OCI-LY3 (cell line): ENCODE results near the gene MGMT.

ENCODE experiments used
- H2AFZ ChIP-seq: fragments of 200-600, 300-600 bp; shearing (Covaris generic); 2 replicates; pipeline ENCODE4 v1.6.0; 2014; ENCODE audit warnings: antibody characterized with exemption, low read depth, low read length
- H3K27ac ChIP-seq: fragments of 200-600, 300-600 bp; sonication (generic); 2 replicates; pipeline ENCODE4 v1.5.1; 2014; ENCODE audit warnings: mild to moderate bottlenecking, low read length, moderate library complexity, mixed read lengths
- H3K27me3 ChIP-seq: fragments of 200-600, 300-600 bp; sonication (generic); 2 replicates; pipeline ENCODE4 v1.6.1; 2014; ENCODE audit warnings: low read depth, low read length, mixed read lengths
- H3K36me3 ChIP-seq: fragments of 200-600, 300-600 bp; sonication (generic); replicated peaks from 2 replicates; pipeline ENCODE3; 2014; ENCODE audit warnings: low read depth, low read length, mixed read lengths
- H3K4me1 ChIP-seq: fragments of 300-600, 200-600 bp; sonication (generic); 2 replicates; pipeline ENCODE4 v1.6.1; 2014; ENCODE audit warnings: low read length, mixed read lengths
- H3K4me2 ChIP-seq: fragments of 200-600, 300-600 bp; sonication (generic); 2 replicates; pipeline ENCODE4 v1.6.1; 2014; ENCODE audit warnings: low read length, mixed read lengths
- H3K4me3 ChIP-seq: fragments of 300-600, 200-600 bp; sonication (generic); 2 replicates; pipeline ENCODE4 v1.5.1; 2014; ENCODE audit warnings: antibody characterized with exemption, mild to moderate bottlenecking, low read length, moderate library complexity
- H3K79me2 ChIP-seq: fragments of 300-600, 200-600 bp; shearing (Covaris generic); 2 replicates; pipeline ENCODE4 v1.6.1; 2014; ENCODE audit warnings: mild to moderate bottlenecking, low read length, mixed read lengths
- H3K9ac ChIP-seq: fragments of 300-600, 200-600 bp; shearing (Covaris generic); 2 replicates; pipeline ENCODE4 v1.6.0; 2014; ENCODE audit warnings: mild to moderate bottlenecking, low read length, moderate library complexity
- H3K9me3 ChIP-seq: fragments of 200-600, 300-600 bp; shearing (Covaris generic); 2 replicates; pipeline ENCODE4 v1.6.1; 2014; ENCODE audit warnings: low read length, mixed read lengths; ENCODE audit not compliant: insufficient read depth
- H4K20me1 ChIP-seq: fragments of 200-600, 300-600 bp; sonication (generic); 2 replicates; pipeline ENCODE4 v1.6.1; 2016; ENCODE audit warnings: low read length, mixed read lengths; ENCODE audit not compliant: insufficient read depth
- CTCF ChIP-seq: fragments of 200-600, 300-600 bp; sonication (generic); IDR thresholded peaks from 2 replicates; pipeline ENCODE4 v1.5.1; 2014; ENCODE audit warnings: antibody characterized with exemption, low read length, low read depth
- EZH2phosphoT487 ChIP-seq: fragments of 200-600 bp; shearing (Covaris generic); IDR thresholded peaks from 2 replicates; pipeline ENCODE4 v1.6.1; 2018; ENCODE audit warnings: antibody characterized with exemption, mixed run types, low read depth

MGMT gene

GRCh38 chr10:129495256-129495655 lies 28.2 kb downstream of the MGMT start:
- no peak overlapping the region for H3K4me3 ChIP-seq
- no peak overlapping the region for H2AFZ ChIP-seq
- TF ChIP-seq EZH2phosphoT487 (no peak), CTCF (no peak)
- no peaks in the 10 kb centered on the region for H3K4me1 ChIP-seq
- no peaks in the 10 kb centered on the region for H3K79me2 ChIP-seq
- H3K4me2 ChIP-seq = no peak overlapping the region
- no peaks in the 10 kb centered on the region for H3K36me3 ChIP-seq
- H3K9ac ChIP-seq = no peak overlapping the region
- no peaks in the 10 kb centered on the region for H4K20me1 ChIP-seq
- no peaks in the 10 kb centered on the region for H3K27me3 ChIP-seq
- no peaks in the 10 kb centered on the region for H3K9me3 ChIP-seq
- no peak overlapping the region for H3K27ac ChIP-seq

- H4K20me1 ChIP-seq = no peaks in the 10 kb centered on the region
- no peak overlapping the region for H2AFZ ChIP-seq
- no peaks in the 10 kb centered on the region for H3K36me3 ChIP-seq
- H3K4me1 ChIP-seq = no peaks in the 10 kb centered on the region
- H3K9ac ChIP-seq = no peak overlapping the region
- no peak overlapping the region for H3K4me2 ChIP-seq
- no peak overlapping the region for H3K4me3 ChIP-seq
- no peaks in the 10 kb centered on the region for H3K79me2 ChIP-seq
- TF ChIP-seq CTCF (no peak), EZH2phosphoT487 (no peak)
- H3K27ac ChIP-seq = no peak overlapping the region
- no peaks in the 10 kb centered on the region for H3K9me3 ChIP-seq
- no peaks in the 10 kb centered on the region for H3K27me3 ChIP-seq
These were observed 28.7 kb downstream of the MGMT start for GRCh38 chr10:129495698-129496097.

- Histone ChIP-seq H3K36me3 (no peaks in the 10 kb centered on the region), H3K27me3 (no peaks in the 10 kb centered on the region), H3K79me2 (no peaks in the 10 kb centered on the region), H3K4me2 (no peak overlapping the region), H3K4me3 (no peak overlapping the region), H3K27ac (no peak overlapping the region), H3K9me3 (no peaks in the 10 kb centered on the region), H3K9ac (no peak overlapping the region), H2AFZ (no peak overlapping the region), H3K4me1 (no peaks in the 10 kb centered on the region), H4K20me1 (no peaks in the 10 kb centered on the region)
- TF ChIP-seq EZH2phosphoT487 (no peak), CTCF (no peak)
These were observed 30.0 kb downstream of the MGMT start for GRCh38 chr10:129497013-129497412.

GRCh38 chr10:129498680-129499079 lies 31.6 kb downstream of the MGMT start:
- no peak for TF ChIP-seq EZH2phosphoT487
- Histone ChIP-seq H3K79me2 (no peaks in the 10 kb centered on the region), H3K27ac (no peak overlapping the region), H3K4me2 (no peak overlapping the region), H3K36me3 (no peaks in the 10 kb centered on the region), H3K9ac (no peak overlapping the region), H3K4me3 (no peak overlapping the region), H2AFZ (no peak overlapping the region), H4K20me1 (no peaks in the 10 kb centered on the region), H3K27me3 (no peaks in the 10 kb centered on the region), H3K4me1 (no peaks in the 10 kb centered on the region), H3K9me3 (no peaks in the 10 kb centered on the region)
